GM12874 (cell line): ENCODE measurements around the gene MTERF2.

Experiments used
- CTCF ChIP-seq: IDR thresholded peaks from 2 replicates; pipeline ENCODE4 v1.5.1; 2011; ENCODE audit warnings: low read depth, mild to moderate bottlenecking, control low read depth, low read length, moderate library complexity; ENCODE audit not compliant: insufficient read depth

MTERF2 gene, protein sequence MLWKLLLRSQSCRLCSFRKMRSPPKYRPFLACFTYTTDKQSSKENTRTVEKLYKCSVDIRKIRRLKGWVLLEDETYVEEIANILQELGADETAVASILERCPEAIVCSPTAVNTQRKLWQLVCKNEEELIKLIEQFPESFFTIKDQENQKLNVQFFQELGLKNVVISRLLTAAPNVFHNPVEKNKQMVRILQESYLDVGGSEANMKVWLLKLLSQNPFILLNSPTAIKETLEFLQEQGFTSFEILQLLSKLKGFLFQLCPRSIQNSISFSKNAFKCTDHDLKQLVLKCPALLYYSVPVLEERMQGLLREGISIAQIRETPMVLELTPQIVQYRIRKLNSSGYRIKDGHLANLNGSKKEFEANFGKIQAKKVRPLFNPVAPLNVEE

DNA sequence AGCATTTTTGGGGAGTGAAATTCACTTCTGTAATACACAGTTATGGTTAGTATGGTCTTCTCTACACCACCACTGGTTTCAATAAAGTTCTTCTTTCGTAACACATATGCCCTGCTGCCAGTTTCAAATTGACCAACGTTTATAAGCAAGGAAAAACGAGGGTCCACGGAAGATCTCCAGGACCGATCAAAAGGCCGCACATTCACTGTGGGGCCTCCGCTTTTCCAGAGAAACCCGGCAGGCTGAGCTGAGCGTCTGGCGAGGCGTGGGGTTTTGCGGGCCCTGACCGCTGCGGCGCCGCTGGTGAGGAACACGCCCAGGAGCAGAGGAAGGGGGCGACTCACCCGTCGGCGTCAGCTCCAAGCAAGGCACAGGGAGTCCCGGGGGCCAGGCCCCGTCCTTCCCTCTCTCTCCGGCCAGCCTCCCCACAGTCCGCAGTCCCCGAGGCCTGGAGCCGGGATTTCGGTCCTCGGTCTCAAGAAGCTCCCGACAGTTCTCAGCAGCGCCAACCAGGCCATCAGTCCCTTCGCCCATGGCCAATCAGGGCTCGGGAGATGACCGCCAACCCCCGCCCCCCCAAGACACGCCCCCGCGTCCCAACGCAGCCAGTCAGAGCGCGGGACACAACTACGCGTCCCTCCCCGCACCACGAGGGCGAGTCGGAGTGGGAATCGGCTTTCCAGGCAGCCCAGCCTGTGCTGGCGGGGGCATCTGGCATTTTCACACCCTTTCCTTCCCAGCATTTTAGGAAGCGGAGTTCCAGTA lies at the start of gene MTERF2:
Gene MTERF2 (minus strand): TSS at position 522 of the 765 bp plus-strand sequence. CDS start 8,432 bp downstream, outside the sequence.
- no peak for TF ChIP-seq CTCF

GRCh38 chr12:107035733-107036132 lies 48.8 kb upstream of the MTERF2 start:
- no peak for TF ChIP-seq CTCF

GRCh38 chr12:107033758-107034739 lies 47.1 kb upstream of the MTERF2 start:
- no peak for TF ChIP-seq CTCF

DNA sequence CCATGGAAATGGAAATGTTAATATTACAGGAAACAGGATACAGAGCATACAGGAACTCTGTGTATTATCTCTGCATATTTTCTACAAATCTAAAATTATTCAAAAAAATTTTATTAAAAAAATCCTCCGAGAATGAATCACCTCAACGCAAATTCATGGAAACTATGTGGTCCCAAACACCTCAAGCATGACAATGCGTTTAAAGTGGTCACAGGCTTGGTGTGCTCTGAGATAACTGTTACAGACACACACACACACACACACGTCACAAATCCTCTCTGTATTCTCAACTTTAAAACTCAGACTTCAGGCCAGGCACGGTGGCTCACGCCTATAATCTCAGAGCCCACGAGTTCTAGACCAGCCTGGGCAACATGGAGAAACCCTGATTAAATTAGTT lies 45.3 kb upstream of the MTERF2 start:
- TF ChIP-seq CTCF = no peak

DNA sequence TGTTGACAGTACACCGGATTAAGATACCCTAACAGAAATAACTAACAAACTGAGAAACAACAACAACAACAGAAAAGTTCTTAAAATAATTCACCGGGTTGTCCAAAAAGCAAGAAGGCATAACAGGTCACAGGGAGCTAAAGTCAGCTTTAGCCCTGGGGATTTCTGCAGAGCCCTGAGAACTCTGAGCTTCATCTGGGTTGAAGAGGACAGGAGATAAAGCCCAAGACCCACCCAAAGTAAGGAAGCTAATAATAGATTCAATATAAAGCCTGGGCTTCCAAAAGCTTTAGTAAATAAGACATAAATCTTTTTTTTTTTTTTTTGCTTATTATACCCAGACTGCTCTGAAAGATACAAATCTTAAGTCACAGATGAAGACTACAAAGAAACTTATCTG lies 44.1 kb upstream of the MTERF2 start:
- TF ChIP-seq CTCF = no peak

- no peak for TF ChIP-seq CTCF
These were observed 42.1 kb upstream of the MTERF2 start for GRCh38 chr12:107029081-107029480.
